Ascending aorta (tissue), 2 donors: ENCODE results near the gene ABHD14A. TPM values are rescaled to one million over a fixed set of nuclear protein-coding genes. Genes with fewer than 3 reads are reported as not detected.
A peak's percentile ranks its signal among the peaks of the same experiment; 100 is the strongest.

Experiments
- DNase-seq, 2 donors: peaks; one replicate each; pipeline ENCODE4 v3.0.0-alpha.2; 2019; ENCODE audit warnings: low spot score in 2 of 2
- H3K27ac ChIP-seq, 2 donors: fragments of 200-600 bp; sonication (generic); one replicate each; pipeline ENCODE4 v1.5.1; 2016 to 2017; ENCODE audit warnings: mild to moderate bottlenecking in 1 of 2
- H3K27me3 ChIP-seq: fragments of 200-600 bp; sonication (generic); one replicate; pipeline ENCODE4 v1.5.1; 2017
- H3K36me3 ChIP-seq, 2 donors: fragments of 200-600 bp; sonication (generic); one replicate each; pipeline ENCODE4 v1.5.1; 2016
- H3K4me1 ChIP-seq, 2 donors: fragments of 200-600 bp; sonication (generic); one replicate each; pipeline ENCODE4 v1.5.1; 2016 to 2017; ENCODE audit warnings: mild to moderate bottlenecking in 1 of 2
- H3K4me3 ChIP-seq, 2 donors: fragments of 200-600 bp; sonication (generic); one replicate each; pipeline ENCODE4 v1.5.1; 2016 to 2017; ENCODE audit warnings: mild to moderate bottlenecking in 1 of 2
- H3K9me3 ChIP-seq, 2 donors: fragments of 200-600 bp; sonication (generic); one replicate each; pipeline ENCODE4 v1.5.1; 2016
- CTCF ChIP-seq, 3 experiments: fragments of 200-600 bp in 2 of 3; fragments of 450-650 bp in 1 of 3; sonication (generic) in 2 of 3; IDR thresholded peaks; one replicate each; pipeline ENCODE4 v1.5.1; 2016 to 2019; ENCODE audit warnings: antibody characterized with exemption in 3 of 3, mild to moderate bottlenecking in 1 of 3, moderate library complexity in 1 of 3
- intact Hi-C: fragments of 100-400 bp; cut with DNase I; formaldehyde crosslinking; loops from one replicate; pipeline ENCODE4 v1.15.1; 2023
- total RNA-seq: library from RNA; depleted of rRNA; stranded (reverse); fragments of >200 nt; gene quantifications from one replicate; pipeline ENCODE4 v1.1.0, GENCODE V29; 2016

ABHD14A gene
- total RNA-seq, 1 donor from 2014 or later: 37.4 TPM

GRCh38 chr3:51955893-51956770 is 18.7 kb upstream of the ABHD14A start:
- H3K4me1 ChIP-seq: peaks cover 2 to 6% of the 10 kb centered on the region in 2 donors
- no peaks in the 10 kb centered on the region for H3K27me3 ChIP-seq
- peak overlapping the region; percentile 58 to 63 for H3K4me3 ChIP-seq
- intact Hi-C loops: loop anchor here (1.0 kb wide), 1 partner anchor 11 kb away; the partner anchor contains the start of gene PCBP4
- peaks cover 29 to 35% of the 10 kb centered on the region in 2 donors for H3K36me3 ChIP-seq
- peak; percentile 44 to 71 (median 45) for TF ChIP-seq CTCF (IDR thresholded peaks at IDR 0.05)
- H3K9me3 ChIP-seq: no peaks in the 10 kb centered on the region
- peak overlapping the region; percentile 81 to 85 for H3K27ac ChIP-seq
- DNase-seq: peak in 1 of 2 donors; percentile 78

DNA sequence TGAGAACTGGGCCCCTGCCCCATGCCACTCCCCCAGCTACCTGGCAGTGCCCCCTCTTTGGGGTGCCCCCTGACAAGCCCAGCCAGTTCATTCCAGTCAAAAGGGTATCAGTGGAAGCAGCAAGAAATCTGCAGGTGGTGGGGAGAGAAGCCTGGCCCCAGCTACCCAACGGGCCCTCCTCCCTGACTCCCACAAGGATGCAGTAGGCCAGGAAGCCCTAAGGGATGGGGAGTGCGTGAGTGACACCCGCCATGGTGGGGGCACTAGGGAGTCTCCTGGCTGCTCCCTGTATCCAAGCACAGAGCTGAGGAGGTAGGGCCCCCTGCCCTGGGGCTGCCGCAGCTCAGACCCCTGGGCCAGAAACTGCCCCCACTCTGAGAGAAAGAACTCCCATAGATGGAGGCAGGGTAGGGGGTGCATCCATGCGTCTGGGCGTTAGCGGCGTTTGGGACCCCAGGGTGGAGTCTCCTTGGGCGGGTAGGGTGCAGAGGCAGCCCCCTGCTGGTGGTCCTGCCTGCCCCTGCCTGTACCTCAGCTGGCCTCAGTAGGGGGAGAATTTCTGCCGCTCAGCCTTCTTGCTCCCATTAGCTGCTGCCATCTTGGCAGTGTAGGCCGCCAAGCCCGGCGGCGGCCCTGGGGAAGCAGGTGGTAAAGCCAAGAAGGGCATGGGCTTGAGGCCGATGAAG is 17.2 kb upstream of the ABHD14A start:
- peaks cover 2 to 6% of the 10 kb centered on the region in 2 donors for H3K4me1 ChIP-seq
- no peak overlapping the region for H3K4me3 ChIP-seq
- no peak for DNase-seq
- no peak for TF ChIP-seq CTCF (IDR thresholded peaks at IDR 0.05)
- H3K36me3 ChIP-seq: peaks cover 29 to 39% of the 10 kb centered on the region in 2 donors
- peak overlapping the region in 1 of 2 donors; percentile 19 for H3K27ac ChIP-seq
- no peaks in the 10 kb centered on the region for H3K9me3 ChIP-seq
- intact Hi-C loops: no loop called here
- no peaks in the 10 kb centered on the region for H3K27me3 ChIP-seq

GRCh38 chr3:51958603-51959521 is 16.0 kb upstream of the ABHD14A start:
- no peak for TF ChIP-seq CTCF (IDR thresholded peaks at IDR 0.05)
- DNase-seq: no peak
- peaks cover 2 to 9% of the 10 kb centered on the region in 2 donors for H3K4me1 ChIP-seq
- no peaks in the 10 kb centered on the region for H3K9me3 ChIP-seq
- H3K27me3 ChIP-seq: no peaks in the 10 kb centered on the region
- H3K27ac ChIP-seq: no peak overlapping the region
- intact Hi-C loops: no loop called here
- H3K36me3 ChIP-seq: peaks cover 29 to 39% of the 10 kb centered on the region in 2 donors
- H3K4me3 ChIP-seq: no peak overlapping the region

- no peak overlapping the region for H3K27ac ChIP-seq
- TF ChIP-seq CTCF (IDR thresholded peaks at IDR 0.05): no peak
- H3K4me3 ChIP-seq: no peak overlapping the region
- no peaks in the 10 kb centered on the region for H3K9me3 ChIP-seq
- peaks cover 2 to 17% of the 10 kb centered on the region in 2 donors for H3K4me1 ChIP-seq
- H3K36me3 ChIP-seq: peaks cover 29 to 39% of the 10 kb centered on the region in 2 donors
- no peaks in the 10 kb centered on the region for H3K27me3 ChIP-seq
- DNase-seq: no peak
- intact Hi-C loops: loop anchor here (10.0 kb wide), 1 partner anchor 1345 kb away; the partner anchor contains the start of genes CISH and MAPKAPK3
These were observed 15.2 kb upstream of the ABHD14A start for GRCh38 chr3:51959651-51960050.

DNA sequence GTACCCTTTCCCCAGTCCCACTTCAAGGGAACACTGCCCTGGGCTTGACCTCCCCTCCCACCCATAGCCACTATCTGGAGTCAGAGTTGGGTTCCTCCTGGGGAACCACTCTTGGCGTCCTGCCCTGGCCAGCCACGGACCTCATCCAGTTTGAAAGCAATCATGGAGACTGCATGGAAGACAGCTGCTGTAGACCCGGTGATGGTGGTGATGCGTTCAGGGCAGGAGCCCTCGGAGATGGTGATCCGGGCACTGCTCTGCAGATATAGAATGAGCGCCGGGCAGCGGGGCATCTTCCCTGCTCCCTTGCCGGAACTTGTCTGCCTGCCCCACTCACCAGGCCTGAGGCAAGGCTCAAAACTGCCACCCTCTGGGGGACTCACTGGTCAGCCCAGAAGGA is 14.5 kb upstream of the ABHD14A start:
- H3K9me3 ChIP-seq: no peaks in the 10 kb centered on the region
- H3K4me1 ChIP-seq: peaks cover 10 to 24% of the 10 kb centered on the region in 2 donors
- no peak overlapping the region for H3K4me3 ChIP-seq
- no peak for DNase-seq
- H3K27me3 ChIP-seq: no peaks in the 10 kb centered on the region
- intact Hi-C loops: loop anchor here (10.0 kb wide), 1 partner anchor 1346 kb away; the partner anchor contains the start of genes CISH and MAPKAPK3
- no peak for TF ChIP-seq CTCF (IDR thresholded peaks at IDR 0.05)
- no peak overlapping the region for H3K27ac ChIP-seq
- H3K36me3 ChIP-seq: peaks cover 29 to 39% of the 10 kb centered on the region in 2 donors
